ENCODE measurements around the gene ARHGEF7.

The ARHGEF7 gene

DNA sequence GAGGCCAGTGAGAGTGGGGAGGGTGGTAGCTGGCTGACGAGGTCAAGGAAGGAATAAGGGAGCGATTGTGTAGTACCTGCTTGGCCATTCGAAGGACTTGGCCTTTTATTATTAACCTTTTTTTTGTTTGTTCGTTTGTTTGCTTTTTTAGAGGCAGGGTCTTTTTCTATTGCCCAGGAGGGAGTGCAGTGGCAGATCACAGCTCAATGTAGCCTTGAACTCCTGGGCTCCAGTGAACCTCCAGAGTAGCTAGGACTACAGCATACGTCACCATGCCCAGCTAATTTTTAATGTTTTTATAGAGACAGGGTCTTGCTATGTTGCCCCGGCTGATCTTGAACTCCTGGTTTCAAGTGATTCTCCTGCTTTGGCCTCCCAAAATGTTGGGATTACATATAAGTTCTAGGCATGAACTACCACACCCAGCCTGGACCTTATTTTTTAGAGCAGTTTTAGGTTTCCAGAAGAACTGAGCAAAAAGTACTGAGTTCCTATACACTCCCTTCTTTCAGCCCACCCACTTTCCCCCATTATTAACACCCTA, 25.5 kb downstream of the ARHGEF7 start:
- no peaks in the 10 kb centered on the region for H3K27me3 ChIP-seq (ENCODE audit: low read depth, low read length)
- no peaks in the 10 kb centered on the region for H3K4me1 ChIP-seq (ENCODE audit: control insufficient read depth in 1 of 2, insufficient read depth in 2 of 2, low read length in 2 of 2)
- H3K36me3 ChIP-seq (ENCODE audit: control insufficient read depth in 1 of 2, insufficient read depth in 2 of 2, low read length in 2 of 2): no peaks in the 10 kb centered on the region
- H3K9me3 ChIP-seq (ENCODE audit: control insufficient read depth in 1 of 2, low read length in 2 of 2): no peaks in the 10 kb centered on the region
- H3K27ac ChIP-seq (ENCODE audit: low read length): no peak overlapping the region
- H3K4me3 ChIP-seq (ENCODE audit: low read depth in 1 of 2, low read length in 2 of 2): no peak overlapping the region

DNA sequence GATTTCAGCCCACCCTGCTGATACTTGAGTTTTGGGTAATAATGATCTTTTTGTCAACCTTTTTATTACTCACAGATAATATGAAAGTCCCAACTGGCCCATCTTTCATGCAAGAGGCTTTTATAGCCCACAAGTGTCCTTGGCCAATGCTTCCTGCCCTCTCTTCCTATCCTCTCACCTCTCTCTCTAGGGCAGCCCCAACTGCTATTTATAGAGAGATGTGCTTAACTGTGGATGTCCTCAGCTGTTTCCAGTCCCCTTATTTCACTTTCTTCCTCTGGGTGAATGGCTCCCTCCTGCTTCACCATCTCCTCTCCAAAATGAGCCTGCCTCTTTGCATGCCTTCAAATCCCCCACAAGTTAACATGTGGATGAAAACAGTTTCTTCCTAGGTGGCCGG, 27.4 kb downstream of the ARHGEF7 start:
- H3K9me3 ChIP-seq (ENCODE audit: control insufficient read depth in 1 of 2, low read length in 2 of 2): no peaks in the 10 kb centered on the region
- H3K27ac ChIP-seq (ENCODE audit: low read length): no peak overlapping the region
- H3K36me3 ChIP-seq (ENCODE audit: control insufficient read depth in 1 of 2, insufficient read depth in 2 of 2, low read length in 2 of 2): no peaks in the 10 kb centered on the region
- no peaks in the 10 kb centered on the region for H3K4me1 ChIP-seq (ENCODE audit: control insufficient read depth in 1 of 2, insufficient read depth in 2 of 2, low read length in 2 of 2)
- no peak overlapping the region for H3K4me3 ChIP-seq (ENCODE audit: low read depth in 1 of 2, low read length in 2 of 2)
- no peaks in the 10 kb centered on the region for H3K27me3 ChIP-seq (ENCODE audit: low read depth, low read length)

DNA sequence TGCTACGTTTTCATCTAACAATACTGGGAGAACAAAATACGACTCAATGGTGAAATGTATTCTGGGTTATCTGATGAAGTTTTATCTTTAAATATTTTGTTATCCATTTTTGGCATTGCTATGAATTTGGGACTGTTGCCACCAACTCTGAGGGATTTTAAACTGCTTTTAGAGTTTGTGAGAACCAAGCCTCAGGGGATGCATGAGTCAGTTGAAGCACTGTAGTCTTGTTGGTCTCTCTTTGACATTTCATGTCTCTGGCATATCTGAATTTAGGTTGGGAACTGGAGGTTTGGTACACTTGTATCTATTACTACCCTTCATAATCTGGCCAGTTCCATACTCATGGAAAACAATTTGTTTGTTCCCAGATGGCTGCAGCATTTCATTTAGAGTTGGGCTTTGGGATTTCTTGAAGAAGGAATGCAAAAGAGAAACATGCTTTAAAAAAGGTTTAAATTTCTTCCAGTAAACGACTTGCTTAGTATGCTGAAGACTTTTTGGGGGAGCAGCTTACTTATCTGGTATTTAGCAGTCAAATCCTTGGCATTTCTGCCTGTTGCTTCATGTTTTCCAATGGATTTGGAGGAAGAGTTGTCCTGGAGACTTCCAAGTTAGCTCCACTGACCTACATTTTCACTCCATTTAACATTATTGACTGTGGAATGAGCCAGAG, 28.9 kb downstream of the ARHGEF7 start:
- Histone ChIP-seq H3K4me1 (ENCODE audit: control insufficient read depth in 1 of 2, insufficient read depth in 2 of 2, low read length in 2 of 2) (no peaks in the 10 kb centered on the region), H3K9me3 (ENCODE audit: control insufficient read depth in 1 of 2, low read length in 2 of 2) (no peaks in the 10 kb centered on the region), H3K36me3 (ENCODE audit: control insufficient read depth in 1 of 2, insufficient read depth in 2 of 2, low read length in 2 of 2) (no peaks in the 10 kb centered on the region), H3K27ac (ENCODE audit: low read length) (no peak overlapping the region), H3K4me3 (ENCODE audit: low read depth in 1 of 2, low read length in 2 of 2) (no peak overlapping the region), H3K27me3 (ENCODE audit: low read depth, low read length) (no peaks in the 10 kb centered on the region)

DNA sequence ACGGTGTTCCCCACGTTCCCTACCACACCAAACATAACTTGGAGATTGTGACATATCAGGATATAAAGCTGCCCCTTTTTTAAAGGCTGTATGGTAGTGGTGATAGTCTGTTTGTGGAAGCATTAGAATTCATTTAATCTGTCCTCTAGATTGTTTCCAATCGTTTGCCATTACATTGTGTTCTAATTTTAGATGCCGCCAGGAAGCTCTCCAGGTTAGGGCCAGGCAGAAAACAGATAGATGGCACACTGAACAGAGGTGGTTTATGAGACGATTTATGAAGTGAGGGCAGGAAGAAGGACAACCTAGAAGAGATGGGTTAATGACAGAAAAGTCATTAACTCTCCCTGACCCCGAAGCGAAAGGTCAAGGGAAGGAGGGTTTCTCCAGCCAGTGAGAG, 30.0 kb downstream of the ARHGEF7 start:
- Histone ChIP-seq H3K4me1 (ENCODE audit: control insufficient read depth in 1 of 2, insufficient read depth in 2 of 2, low read length in 2 of 2) (no peaks in the 10 kb centered on the region), H3K27ac (ENCODE audit: low read length) (no peak overlapping the region), H3K36me3 (ENCODE audit: control insufficient read depth in 1 of 2, insufficient read depth in 2 of 2, low read length in 2 of 2) (no peaks in the 10 kb centered on the region), H3K27me3 (ENCODE audit: low read depth, low read length) (no peaks in the 10 kb centered on the region), H3K9me3 (ENCODE audit: control insufficient read depth in 1 of 2, low read length in 2 of 2) (no peaks in the 10 kb centered on the region), H3K4me3 (ENCODE audit: low read depth in 1 of 2, low read length in 2 of 2) (no peak overlapping the region)

DNA sequence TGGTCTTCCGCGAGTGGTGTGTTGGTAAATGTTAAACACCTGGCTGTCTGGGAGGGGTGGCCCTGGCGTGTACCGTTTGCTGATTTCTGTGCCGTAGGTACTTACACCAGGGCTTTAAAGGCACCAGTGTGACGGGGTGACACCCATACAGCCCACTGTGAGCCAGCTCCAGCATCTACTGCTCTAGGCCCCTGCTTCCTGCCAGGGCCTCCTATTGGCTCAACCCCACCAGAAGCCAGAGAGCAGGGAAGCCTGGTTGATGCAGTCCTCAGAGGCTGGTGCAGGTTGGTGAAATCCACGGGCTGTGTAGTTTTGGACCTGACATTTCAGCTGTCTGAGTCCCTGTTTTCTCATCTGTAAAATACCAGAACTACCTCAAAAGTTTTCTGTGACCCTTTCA, 30.4 kb downstream of the ARHGEF7 start:
- Histone ChIP-seq H3K36me3 (ENCODE audit: control insufficient read depth in 1 of 2, insufficient read depth in 2 of 2, low read length in 2 of 2) (no peaks in the 10 kb centered on the region), H3K27ac (ENCODE audit: low read length) (no peak overlapping the region), H3K4me1 (ENCODE audit: control insufficient read depth in 1 of 2, insufficient read depth in 2 of 2, low read length in 2 of 2) (no peaks in the 10 kb centered on the region), H3K4me3 (ENCODE audit: low read depth in 1 of 2, low read length in 2 of 2) (no peak overlapping the region), H3K27me3 (ENCODE audit: low read depth, low read length) (no peaks in the 10 kb centered on the region), H3K9me3 (ENCODE audit: control insufficient read depth in 1 of 2, low read length in 2 of 2) (no peaks in the 10 kb centered on the region)

DNA sequence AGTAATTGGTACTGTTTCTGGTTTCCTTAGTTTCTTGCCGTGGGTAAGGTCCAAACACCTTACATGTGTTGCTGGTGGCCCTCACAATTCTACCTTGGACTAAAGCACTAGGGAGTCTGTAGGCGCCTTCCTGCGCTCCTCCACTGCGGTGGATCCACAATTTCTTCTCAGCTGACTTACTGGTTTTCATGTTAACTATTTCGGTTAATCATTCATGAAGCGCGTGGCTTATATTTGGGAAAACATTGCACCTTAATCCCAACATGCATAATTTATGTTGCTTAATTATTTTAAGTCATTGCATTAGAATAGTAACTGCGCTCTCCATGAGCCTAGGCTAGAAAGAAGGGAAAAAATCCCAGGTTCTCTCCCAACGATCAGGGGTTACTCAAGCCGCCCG, 37.7 kb downstream of the ARHGEF7 start:
- peaks cover 0 to 7% of the 10 kb centered on the region in 2 donors for H3K36me3 ChIP-seq (ENCODE audit: control insufficient read depth in 1 of 2, insufficient read depth in 2 of 2, low read length in 2 of 2)
- peak overlapping the region; percentile 94 for H3K27ac ChIP-seq (ENCODE audit: low read length)
- H3K27me3 ChIP-seq (ENCODE audit: low read depth, low read length): no peaks in the 10 kb centered on the region
- no peaks in the 10 kb centered on the region for H3K9me3 ChIP-seq (ENCODE audit: control insufficient read depth in 1 of 2, low read length in 2 of 2)
- H3K4me3 ChIP-seq (ENCODE audit: low read depth in 1 of 2, low read length in 2 of 2): peak overlapping the region; percentile 83 to 85
- H3K4me1 ChIP-seq (ENCODE audit: control insufficient read depth in 1 of 2, insufficient read depth in 2 of 2, low read length in 2 of 2): peaks cover 12 to 25% of the 10 kb centered on the region in 2 donors

DNA sequence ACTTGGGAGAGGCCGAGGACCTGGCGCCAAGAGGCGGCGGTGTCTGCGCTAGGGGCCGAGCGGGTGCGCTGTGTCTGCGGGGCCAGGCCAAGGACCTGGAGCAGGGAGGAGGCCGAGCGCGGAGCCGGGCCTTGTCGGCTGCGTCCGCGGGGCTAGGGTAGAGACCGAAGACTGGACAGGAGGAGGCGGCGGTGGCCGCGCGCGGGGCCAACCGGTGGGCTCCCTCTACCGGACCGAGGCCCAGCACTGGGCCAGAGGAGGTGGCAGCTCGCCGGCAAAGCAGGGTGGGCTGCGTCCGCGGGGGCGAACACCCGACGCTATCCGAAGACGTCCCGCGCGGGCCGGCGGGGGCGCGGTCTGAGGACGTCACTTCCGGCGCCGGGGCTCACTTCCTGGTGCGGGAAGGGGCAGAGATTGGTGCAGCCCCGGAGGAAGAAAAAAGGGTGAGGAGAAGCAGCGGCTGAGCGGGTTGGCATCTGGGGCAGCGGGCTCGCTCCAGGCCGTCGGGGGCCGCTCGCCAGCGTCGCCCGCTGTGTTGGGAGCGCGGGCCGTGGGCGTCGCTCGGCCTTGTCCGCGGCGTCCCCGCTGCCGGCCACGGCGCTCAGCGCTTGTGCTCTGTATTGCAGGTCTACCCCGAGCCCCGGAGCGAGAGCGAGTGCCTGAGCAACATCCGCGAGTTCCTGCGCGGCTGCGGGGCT, 38.3 kb downstream of the ARHGEF7 start:
- H3K27me3 ChIP-seq (ENCODE audit: low read depth, low read length): no peaks in the 10 kb centered on the region
- peak overlapping the region; percentile 83 to 85 for H3K4me3 ChIP-seq (ENCODE audit: low read depth in 1 of 2, low read length in 2 of 2)
- peak overlapping the region; percentile 94 for H3K27ac ChIP-seq (ENCODE audit: low read length)
- H3K4me1 ChIP-seq (ENCODE audit: control insufficient read depth in 1 of 2, insufficient read depth in 2 of 2, low read length in 2 of 2): peaks cover 12 to 31% of the 10 kb centered on the region in 2 donors
- H3K36me3 ChIP-seq (ENCODE audit: control insufficient read depth in 1 of 2, insufficient read depth in 2 of 2, low read length in 2 of 2): peaks cover 0 to 7% of the 10 kb centered on the region in 2 donors
- no peaks in the 10 kb centered on the region for H3K9me3 ChIP-seq (ENCODE audit: control insufficient read depth in 1 of 2, low read length in 2 of 2)

DNA sequence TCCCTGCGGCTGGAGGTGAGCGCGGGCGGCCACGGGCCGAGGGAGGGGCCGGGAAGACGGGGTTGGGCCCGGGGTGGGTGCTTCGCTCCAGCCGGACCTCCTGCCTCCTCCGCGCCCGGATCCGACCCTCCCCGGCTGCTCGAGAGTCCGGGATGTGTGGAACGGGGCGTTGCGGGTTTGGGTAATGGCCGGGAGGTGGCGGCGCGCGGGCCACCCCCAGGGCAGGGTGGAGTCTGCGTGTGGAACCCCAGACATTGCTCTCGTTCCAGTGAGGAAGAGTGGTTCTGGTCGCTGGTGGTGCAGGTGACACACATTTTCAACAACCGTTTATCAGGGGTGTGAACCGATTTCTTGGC, 38.8 kb downstream of the ARHGEF7 start:
- peaks cover 0 to 7% of the 10 kb centered on the region in 2 donors for H3K36me3 ChIP-seq (ENCODE audit: control insufficient read depth in 1 of 2, insufficient read depth in 2 of 2, low read length in 2 of 2)
- H3K27me3 ChIP-seq (ENCODE audit: low read depth, low read length): no peaks in the 10 kb centered on the region
- peak overlapping the region; percentile 94 for H3K27ac ChIP-seq (ENCODE audit: low read length)
- H3K9me3 ChIP-seq (ENCODE audit: control insufficient read depth in 1 of 2, low read length in 2 of 2): no peaks in the 10 kb centered on the region
- H3K4me3 ChIP-seq (ENCODE audit: low read depth in 1 of 2, low read length in 2 of 2): peak overlapping the region; percentile 83 to 85
- H3K4me1 ChIP-seq (ENCODE audit: control insufficient read depth in 1 of 2, insufficient read depth in 2 of 2, low read length in 2 of 2): peaks cover 12 to 36% of the 10 kb centered on the region in 2 donors

DNA sequence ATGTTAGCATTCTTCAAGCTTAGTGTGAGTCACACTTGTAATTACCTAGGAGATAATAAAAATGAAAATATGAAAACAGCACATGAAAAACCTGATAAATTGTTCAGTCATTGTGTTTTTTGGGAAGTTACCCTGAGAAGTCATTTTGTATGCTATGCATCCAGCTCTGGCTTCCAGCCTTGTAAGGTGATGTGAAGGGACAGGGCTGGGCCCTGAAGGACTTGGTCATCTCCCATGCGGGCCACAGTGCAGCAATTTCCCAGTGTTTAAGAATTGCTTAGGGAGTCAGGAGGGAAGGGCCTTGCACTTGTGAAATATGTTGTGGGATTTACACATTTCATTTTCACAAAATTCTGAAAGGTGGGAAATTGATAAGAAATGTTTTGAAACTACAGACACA, 41.3 kb downstream of the ARHGEF7 start:
- Histone ChIP-seq H3K27ac (ENCODE audit: low read length) (no peak overlapping the region), H3K27me3 (ENCODE audit: low read depth, low read length) (no peaks in the 10 kb centered on the region), H3K4me3 (ENCODE audit: low read depth in 1 of 2, low read length in 2 of 2) (no peak overlapping the region), H3K9me3 (ENCODE audit: control insufficient read depth in 1 of 2, low read length in 2 of 2) (no peaks in the 10 kb centered on the region), H3K4me1 (ENCODE audit: control insufficient read depth in 1 of 2, insufficient read depth in 2 of 2, low read length in 2 of 2) (peaks cover 12 to 43% of the 10 kb centered on the region in 2 donors), H3K36me3 (ENCODE audit: control insufficient read depth in 1 of 2, insufficient read depth in 2 of 2, low read length in 2 of 2) (peaks cover 0 to 11% of the 10 kb centered on the region in 2 donors)

DNA sequence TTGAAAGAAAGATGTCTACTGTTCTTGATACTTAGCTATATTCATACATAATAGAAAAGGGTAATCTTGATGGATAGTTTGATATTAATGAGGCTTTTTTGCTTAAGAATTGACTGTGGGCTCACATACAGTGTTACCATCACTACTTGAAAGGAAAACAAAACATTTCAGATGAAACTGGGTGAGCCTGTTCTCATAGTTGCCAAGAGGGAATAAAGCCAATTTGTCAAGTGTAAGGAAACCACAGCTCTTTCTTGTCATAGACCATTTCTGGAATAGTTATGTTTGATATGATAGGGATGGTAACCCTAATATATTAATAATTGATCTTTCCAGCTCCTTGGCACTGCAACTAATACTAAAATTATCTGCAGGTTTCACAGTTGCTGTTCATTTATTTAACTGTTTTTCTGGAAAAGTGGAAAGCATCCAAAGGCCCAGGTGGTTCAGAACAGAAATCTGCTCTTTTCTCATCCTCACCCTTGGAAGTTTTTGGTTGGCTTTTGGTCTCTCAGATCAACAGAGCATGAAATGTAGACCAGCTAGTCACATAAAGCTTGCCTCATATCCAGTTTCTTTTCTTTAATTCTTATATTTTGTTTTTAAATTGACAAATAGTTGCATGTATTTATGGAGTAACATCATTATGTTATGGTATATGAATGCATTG, 43.2 kb downstream of the ARHGEF7 start:
- Histone ChIP-seq H3K27me3 (ENCODE audit: low read depth, low read length) (no peaks in the 10 kb centered on the region), H3K27ac (ENCODE audit: low read length) (peak overlapping the region; percentile 1), H3K4me3 (ENCODE audit: low read depth in 1 of 2, low read length in 2 of 2) (no peak overlapping the region), H3K4me1 (ENCODE audit: control insufficient read depth in 1 of 2, insufficient read depth in 2 of 2, low read length in 2 of 2) (peaks cover 12 to 36% of the 10 kb centered on the region in 2 donors), H3K9me3 (ENCODE audit: control insufficient read depth in 1 of 2, low read length in 2 of 2) (no peaks in the 10 kb centered on the region), H3K36me3 (ENCODE audit: control insufficient read depth in 1 of 2, insufficient read depth in 2 of 2, low read length in 2 of 2) (peaks cover 0 to 11% of the 10 kb centered on the region in 2 donors)

Data from muscle layer of duodenum (tissue), 2 donors.